Embryonic facial prominence (tissue), 1 donor: Measurements from ENCODE around the gene DIP2C.
"Not testable (repeated sequence)": the region's sequence is repeated elsewhere in the genome, so short reads cannot be mapped to it uniquely, and the experiment has no call there.

ENCODE experiments used
- DNase-seq: peaks from one replicate; pipeline ENCODE4 v3.0.0-alpha.2; 2016; ENCODE audit errors: extremely low spot score

Gene DIP2C

GRCh38 chr10:613271-614138 lies 76.0 kb downstream of the DIP2C start:
- no peak for DNase-seq

GRCh38 chr10:612696-613095 lies 76.8 kb downstream of the DIP2C start:
- DNase-seq: no peak

DNA sequence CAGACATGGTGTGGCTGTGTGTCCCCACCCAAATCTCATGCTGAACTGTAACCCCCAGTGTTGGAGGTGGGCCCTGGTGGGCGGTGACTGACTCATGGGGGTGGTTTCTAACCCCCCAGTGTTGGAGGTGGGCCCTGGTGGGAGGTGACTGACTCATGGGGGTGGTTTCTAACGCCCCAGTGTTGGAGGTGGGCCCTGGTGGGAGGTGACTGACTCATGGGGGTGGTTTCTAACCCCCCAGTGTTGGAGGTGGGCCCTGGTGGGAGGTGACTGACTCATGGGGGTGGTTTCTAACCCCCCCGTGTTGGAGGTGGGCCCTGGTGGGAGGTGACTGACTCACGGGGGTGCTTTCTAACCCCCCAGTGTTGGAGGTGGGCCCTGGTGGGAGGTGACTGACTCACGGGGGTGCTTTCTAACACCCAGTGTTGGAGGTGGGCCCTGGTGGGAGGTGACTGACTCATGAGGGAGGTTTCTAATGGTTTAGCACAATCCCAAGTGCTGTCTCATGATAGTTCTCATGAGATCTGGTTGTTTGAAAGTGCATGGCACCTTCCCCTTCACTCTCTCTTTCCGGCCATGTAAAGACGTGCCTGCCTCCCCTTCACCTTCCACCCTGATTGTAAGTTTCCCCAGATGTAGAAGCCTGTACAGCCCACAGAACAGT lies 78.7 kb downstream of the DIP2C start:
- not testable (repeated sequence) for DNase-seq

DNA sequence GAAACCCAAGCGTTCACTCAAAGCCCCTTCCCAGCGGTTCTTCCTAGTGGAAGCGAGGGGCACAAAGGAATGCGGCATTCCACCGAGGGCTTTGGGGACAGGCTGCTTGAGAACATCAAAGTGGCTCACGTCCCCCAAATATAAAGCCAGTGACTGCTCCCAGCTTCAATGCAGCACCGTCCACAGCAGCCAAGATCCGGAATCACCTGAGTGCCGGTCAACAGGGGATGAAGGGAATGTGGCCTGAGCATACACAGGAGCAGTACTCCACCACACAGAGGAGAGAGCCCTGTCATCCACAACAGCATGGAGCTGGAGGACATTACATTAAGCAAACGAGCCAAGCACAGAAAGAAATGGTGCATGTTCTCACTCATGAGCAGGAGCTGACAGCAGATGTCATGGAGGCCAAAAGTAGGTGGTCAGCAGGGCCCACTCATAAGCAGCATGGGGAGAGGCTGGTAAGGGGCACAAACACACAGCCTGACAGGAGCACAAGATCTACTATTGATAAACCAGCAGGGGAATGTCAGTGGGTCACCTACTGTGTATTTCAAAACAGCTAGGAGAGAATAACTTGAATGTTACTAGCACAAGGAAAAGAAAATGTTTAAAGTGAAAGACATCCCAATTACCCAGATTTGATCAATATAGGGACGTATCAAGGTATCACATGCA lies 79.5 kb downstream of the DIP2C start:
- DNase-seq: no peak

DNA sequence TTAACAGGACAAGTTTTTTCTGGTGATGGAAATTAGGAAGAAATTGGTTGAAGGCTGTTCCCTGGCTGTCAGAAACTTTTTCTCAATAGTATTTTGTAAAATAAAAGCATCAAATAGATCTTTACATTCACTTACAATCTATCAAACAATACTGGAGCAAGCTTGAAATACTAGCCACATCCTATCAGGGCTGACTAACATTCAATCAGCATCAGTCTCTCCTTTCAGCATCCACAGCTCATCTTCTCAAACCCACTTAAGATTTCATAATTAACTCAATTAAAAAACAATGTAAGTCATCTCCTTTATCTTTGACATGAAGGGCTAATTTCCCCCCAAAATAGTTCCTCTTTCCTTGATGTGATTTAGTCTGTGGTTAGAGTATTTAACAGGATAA lies 80.2 kb downstream of the DIP2C start:
- no peak for DNase-seq

DNA sequence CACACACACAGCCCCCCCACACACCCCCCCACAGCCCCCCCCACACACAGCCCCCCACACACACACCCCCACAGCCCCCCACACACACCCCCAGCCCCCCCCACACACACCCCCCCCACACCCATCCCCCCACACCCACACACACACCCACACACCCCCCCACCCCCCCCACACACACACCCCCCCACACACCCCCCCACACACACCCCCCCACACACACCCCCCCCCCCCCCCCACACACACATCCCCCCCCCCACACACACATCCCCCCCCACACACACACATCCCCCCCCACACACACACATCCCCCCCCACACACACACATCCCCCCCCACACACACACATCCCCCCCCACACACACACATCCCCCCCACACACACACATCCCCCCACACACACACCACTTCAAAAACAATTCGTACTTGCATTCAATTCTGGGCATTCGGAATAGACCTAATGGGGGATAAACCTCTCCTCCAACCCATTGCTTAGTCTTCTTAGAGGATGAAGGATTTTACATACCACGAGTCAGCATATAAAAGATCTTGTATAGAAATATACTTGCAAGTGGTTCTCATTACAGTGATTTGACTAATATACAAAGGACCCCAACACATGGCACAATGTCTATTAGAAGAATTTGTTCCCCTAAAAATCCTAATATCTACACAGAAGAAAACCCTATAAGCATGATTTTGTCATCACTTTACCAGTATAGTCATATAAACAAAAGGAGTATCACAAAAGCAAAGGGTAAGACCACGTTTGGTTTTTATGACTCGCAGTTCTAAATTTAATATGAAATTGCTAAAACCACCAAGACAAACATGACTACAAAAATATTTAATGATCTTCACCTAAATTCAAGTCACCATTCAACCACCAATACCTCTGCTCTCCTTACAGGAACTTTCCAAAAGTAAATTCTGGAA lies 80.9 kb downstream of the DIP2C start:
- DNase-seq: no peak

GRCh38 chr10:607545-608185 lies 81.8 kb downstream of the DIP2C start:
- no peak for DNase-seq

- DNase-seq: no peak
These were observed 82.5 kb downstream of the DIP2C start for GRCh38 chr10:606762-607544.

DNA sequence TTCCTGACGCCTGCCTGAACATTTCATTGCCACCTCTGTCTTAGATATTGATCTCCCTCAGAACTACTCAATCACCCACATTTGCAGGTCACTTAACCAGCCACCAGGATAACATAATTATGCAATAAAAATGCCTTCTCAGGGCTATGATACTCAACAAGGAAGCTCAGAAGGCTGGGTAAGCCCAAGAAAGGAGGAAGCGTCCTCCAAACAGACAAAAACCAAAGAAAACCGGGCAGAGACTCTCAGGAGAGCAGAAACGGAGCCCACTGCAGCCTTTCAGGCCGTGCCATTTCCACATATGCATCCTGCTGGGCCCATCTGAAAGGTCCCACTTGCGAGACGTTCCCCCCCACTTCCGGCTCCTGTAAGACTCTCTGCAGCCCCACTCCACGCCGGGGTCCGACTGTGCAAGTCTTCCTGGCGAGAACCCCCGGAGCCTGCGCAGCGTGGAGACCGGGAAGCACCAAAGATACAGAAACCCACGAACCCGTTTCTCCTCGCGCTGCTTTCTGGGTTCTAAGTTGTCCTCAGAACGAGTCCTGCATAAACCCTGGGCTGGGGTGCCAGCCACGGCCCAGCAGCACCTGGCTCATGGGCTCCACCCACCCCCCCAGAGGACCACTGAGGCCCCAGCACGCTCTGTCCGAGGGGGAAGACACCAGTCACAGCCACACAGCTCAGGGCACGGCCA lies 83.7 kb downstream of the DIP2C start:
- no peak for DNase-seq

- no peak for DNase-seq
These were observed 84.5 kb downstream of the DIP2C start for GRCh38 chr10:604716-605631.

DNA sequence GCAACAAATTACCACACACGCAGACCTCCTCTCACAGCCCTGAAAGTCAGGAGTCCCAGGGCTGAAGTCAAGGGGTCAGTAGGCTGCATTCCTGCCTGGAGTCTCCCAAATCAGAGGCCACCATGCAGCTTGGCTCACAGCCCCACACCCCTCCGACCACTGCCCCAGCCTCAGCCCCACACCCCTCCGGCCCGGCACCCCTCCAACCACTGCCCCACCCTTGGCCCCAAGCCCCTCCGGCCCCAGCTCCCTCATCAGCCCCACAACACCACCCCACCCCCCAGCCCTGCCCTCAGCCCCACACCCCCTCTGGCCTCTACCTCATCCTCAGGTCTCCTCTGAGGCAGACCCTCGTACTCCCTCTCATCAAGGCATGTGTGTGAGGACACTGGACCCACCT lies 85.7 kb downstream of the DIP2C start:
- no peak for DNase-seq

- no peak for DNase-seq
These were observed 87.0 kb downstream of the DIP2C start for GRCh38 chr10:602391-603005.

DNA sequence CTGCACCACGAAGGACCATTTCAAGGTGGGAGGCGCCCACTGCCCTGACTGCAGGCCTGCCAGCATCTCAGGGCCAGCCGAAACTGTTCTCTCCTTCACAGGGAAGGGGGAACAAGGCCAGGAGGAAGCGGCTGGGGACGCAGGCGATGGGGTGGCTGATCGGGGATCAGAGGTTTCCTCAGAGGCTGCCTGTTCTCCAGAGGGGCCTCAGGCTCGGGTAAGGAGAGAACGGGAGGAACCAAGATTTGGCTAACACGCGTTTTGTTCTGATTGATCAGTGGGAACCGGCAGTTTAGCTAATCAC lies 87.9 kb downstream of the DIP2C start:
- no peak for DNase-seq

DNA sequence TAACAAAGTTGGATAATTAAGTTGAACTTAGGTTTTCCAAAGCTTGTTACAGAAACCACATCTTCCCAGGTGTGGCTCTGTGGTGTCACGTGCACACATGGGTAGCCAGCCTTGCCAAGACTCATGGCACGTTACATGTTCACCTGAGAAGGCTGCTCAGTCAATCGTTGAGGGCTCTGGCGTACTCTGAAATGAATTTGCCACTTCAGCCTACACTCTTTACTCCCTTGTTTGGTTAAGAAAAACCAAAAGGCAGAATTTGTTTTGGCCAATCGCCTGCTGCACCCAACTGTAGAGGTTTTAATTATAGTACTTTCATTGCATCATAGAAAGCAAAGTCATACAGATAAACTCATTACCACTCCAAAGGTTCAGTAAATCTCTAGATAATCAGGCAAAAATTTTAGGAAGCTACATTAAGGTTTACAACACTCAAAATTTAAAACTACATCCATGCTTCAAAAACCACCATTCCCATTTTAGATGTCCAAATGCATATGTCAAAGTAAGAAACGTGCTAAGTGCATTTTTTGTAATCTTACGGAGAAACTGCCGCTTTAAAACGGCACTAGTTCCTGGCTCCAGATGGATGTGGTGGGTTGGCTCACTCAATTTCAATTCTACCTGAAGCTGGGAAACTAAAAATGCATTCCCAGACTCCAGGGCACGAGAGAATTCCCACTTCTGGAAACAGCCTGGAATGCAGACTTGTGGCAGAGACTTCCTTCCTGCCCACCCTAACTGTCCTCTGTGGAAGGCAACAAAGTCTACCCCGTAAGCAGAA lies 88.4 kb downstream of the DIP2C start:
- no peak for DNase-seq

- no peak for DNase-seq
These were observed 89.2 kb downstream of the DIP2C start for GRCh38 chr10:600234-600633.

- DNase-seq: no peak
These were observed 89.7 kb downstream of the DIP2C start for GRCh38 chr10:599767-600166.

- no peak for DNase-seq
These were observed 90.9 kb downstream of the DIP2C start for GRCh38 chr10:598415-599170.
